Measurements from ENCODE around the gene ULK3.

- TF ChIP-seq, protein P1, sequence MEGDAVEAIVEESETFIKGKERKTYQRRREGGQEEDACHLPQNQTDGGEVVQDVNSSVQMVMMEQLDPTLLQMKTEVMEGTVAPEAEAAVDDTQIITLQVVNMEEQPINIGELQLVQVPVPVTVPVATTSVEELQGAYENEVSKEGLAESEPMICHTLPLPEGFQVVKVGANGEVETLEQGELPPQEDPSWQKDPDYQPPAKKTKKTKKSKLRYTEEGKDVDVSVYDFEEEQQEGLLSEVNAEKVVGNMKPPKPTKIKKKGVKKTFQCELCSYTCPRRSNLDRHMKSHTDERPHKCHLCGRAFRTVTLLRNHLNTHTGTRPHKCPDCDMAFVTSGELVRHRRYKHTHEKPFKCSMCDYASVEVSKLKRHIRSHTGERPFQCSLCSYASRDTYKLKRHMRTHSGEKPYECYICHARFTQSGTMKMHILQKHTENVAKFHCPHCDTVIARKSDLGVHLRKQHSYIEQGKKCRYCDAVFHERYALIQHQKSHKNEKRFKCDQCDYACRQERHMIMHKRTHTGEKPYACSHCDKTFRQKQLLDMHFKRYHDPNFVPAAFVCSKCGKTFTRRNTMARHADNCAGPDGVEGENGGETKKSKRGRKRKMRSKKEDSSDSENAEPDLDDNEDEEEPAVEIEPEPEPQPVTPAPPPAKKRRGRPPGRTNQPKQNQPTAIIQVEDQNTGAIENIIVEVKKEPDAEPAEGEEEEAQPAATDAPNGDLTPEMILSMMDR (IDR thresholded peaks at IDR 0.05; ENCODE audit: extremely low read depth in 1 of 2, insufficient read depth in 1 of 2, low read depth in 1 of 2, low read length in 2 of 2) = peak; percentile 93 to 98
- no peak for TF ChIP-seq EZH2 (IDR thresholded peaks at IDR 0.05; ENCODE audit: borderline replicate concordance, low read depth, low read length, severe bottlenecking)
Observed at GRCh38 chr15:74799856-74800558, 42.9 kb downstream of the ULK3 start.

Data from endothelial cell of umbilical vein (primary cell).